Measurements from ENCODE around the gene STAC. TPM values are rescaled to one million over a fixed set of nuclear protein-coding genes. Genes with fewer than 3 reads are reported as not detected.

The STAC gene
- total RNA-seq, 1 donor from 2014 or later: 51.4 TPM

- H3K36me3 ChIP-seq: no peaks in the 10 kb centered on the region
- intact Hi-C loops (cut with DNase I): no loop called here
- no peak for ATAC-seq
Measured at GRCh38 chr3:36501616-36502015, 121.3 kb downstream of the STAC start.

GRCh38 chr3:36505393-36505792, 125.1 kb downstream of the STAC start:
- no peaks in the 10 kb centered on the region for H3K4me1 ChIP-seq
- intact Hi-C loops (cut with DNase I): no loop called here
- no peaks in the 10 kb centered on the region for H3K9me3 ChIP-seq
- DNase-seq (no peak), ATAC-seq (no peak)
- no peaks in the 10 kb centered on the region for H3K27me3 ChIP-seq (ENCODE audit: low read depth)
- no peak overlapping the region for H3K4me3 ChIP-seq
- H3K36me3 ChIP-seq: no peaks in the 10 kb centered on the region
- no peak for TF ChIP-seq CTCF (IDR thresholded peaks at IDR 0.05)
- H3K27ac ChIP-seq: no peak overlapping the region

More at GRCh38 chr3:36501616-36502015, 121.3 kb downstream of the STAC start:
- H3K9me3 ChIP-seq: no peaks in the 10 kb centered on the region
- H3K27ac ChIP-seq: no peak overlapping the region
- no peak overlapping the region for H3K4me3 ChIP-seq
- peaks cover 10% of the 10 kb centered on the region for H3K4me1 ChIP-seq
- H3K27me3 ChIP-seq (ENCODE audit: low read depth): no peaks in the 10 kb centered on the region
- TF ChIP-seq CTCF (IDR thresholded peaks at IDR 0.05): no peak
- DNase-seq: no peak

GRCh38 chr3:36511791-36512486, 131.6 kb downstream of the STAC start:
- H3K4me3 ChIP-seq: no peak overlapping the region
- H3K4me1 ChIP-seq: no peaks in the 10 kb centered on the region
- ATAC-seq: no peak
- TF ChIP-seq CTCF (IDR thresholded peaks at IDR 0.05): no peak
- intact Hi-C loops (cut with DNase I): no loop called here
- H3K27ac ChIP-seq: no peak overlapping the region
- H3K9me3 ChIP-seq: no peaks in the 10 kb centered on the region
- no peaks in the 10 kb centered on the region for H3K36me3 ChIP-seq
- H3K27me3 ChIP-seq (ENCODE audit: low read depth): no peaks in the 10 kb centered on the region
- no peak for DNase-seq

- H3K27me3 ChIP-seq (ENCODE audit: low read depth): no peaks in the 10 kb centered on the region
- no peaks in the 10 kb centered on the region for H3K9me3 ChIP-seq
- intact Hi-C loops (cut with DNase I): no loop called here
- no peak for DNase-seq
- TF ChIP-seq CTCF (IDR thresholded peaks at IDR 0.05): no peak
- no peak overlapping the region for H3K27ac ChIP-seq
- ATAC-seq: no peak
- no peak overlapping the region for H3K4me3 ChIP-seq
- H3K36me3 ChIP-seq: no peaks in the 10 kb centered on the region
- H3K4me1 ChIP-seq: no peaks in the 10 kb centered on the region
Measured at GRCh38 chr3:36512555-36512954, 132.3 kb downstream of the STAC start.

GRCh38 chr3:36514171-36514570, 133.9 kb downstream of the STAC start:
- no peak for DNase-seq

More at GRCh38 chr3:36514171-36514570, 133.9 kb downstream of the STAC start:
- no peaks in the 10 kb centered on the region for H3K9me3 ChIP-seq
- intact Hi-C loops (cut with DNase I): no loop called here
- no peak for ATAC-seq
- no peaks in the 10 kb centered on the region for H3K4me1 ChIP-seq
- H3K36me3 ChIP-seq: no peaks in the 10 kb centered on the region
- TF ChIP-seq CTCF (IDR thresholded peaks at IDR 0.05): no peak
- H3K27me3 ChIP-seq (ENCODE audit: low read depth): no peaks in the 10 kb centered on the region
- no peak overlapping the region for H3K4me3 ChIP-seq
- no peak overlapping the region for H3K27ac ChIP-seq

All from lower lobe of right lung (tissue), 2 donors.